Activated CD8-positive, alpha-beta memory T cell treated with anti-CD3 and anti-CD28 coated beads, Interleukin-2, amount 10 ng/mL, durations not matched to agents 7 days and 5 days (primary cell): ENCODE measurements around the gene PDHA1. TPM values are rescaled to one million over a fixed set of nuclear protein-coding genes. Genes with fewer than 3 reads are reported as not detected.

Experiments used
- ATAC-seq: fragments of 150-1000 bp; cut with Tn5 transposase; one replicate; pipeline ENCODE4 v1.10.0; 2021; ENCODE audit warnings: moderate library complexity
- CTCF ChIA-PET: fragments of 350-600 bp; sonication (Branson Sonifier 250); formaldehyde crosslinking; loops from one replicate; lab custom pipeline; 2021; ENCODE audit warnings: antibody characterized with exemption; lab: Charles Lee
- DNase-seq: peaks from one replicate; pipeline ENCODE4 v3.0.0-alpha.2; 2020
- H3K27ac Mint-ChIP-seq: one replicate; pipeline ENCODE4 v1.8.0; 2021; ENCODE audit warnings: mild to moderate bottlenecking, mixed read lengths
- H3K27me3 Mint-ChIP-seq: one replicate; pipeline ENCODE4 v1.8.0; 2021; ENCODE audit warnings: mixed read lengths
- H3K36me3 Mint-ChIP-seq: one replicate; pipeline ENCODE4 v1.8.0; 2021; ENCODE audit warnings: mild to moderate bottlenecking, mixed read lengths
- H3K4me1 Mint-ChIP-seq: one replicate; pipeline ENCODE4 v1.8.0; 2021; ENCODE audit warnings: mixed read lengths
- H3K4me3 Mint-ChIP-seq: one replicate; pipeline ENCODE4 v1.8.0; 2021; ENCODE audit warnings: mild to moderate bottlenecking, moderate library complexity, mixed read lengths
- H3K9me3 Mint-ChIP-seq: one replicate; pipeline ENCODE4 v1.8.0; 2022; ENCODE audit warnings: low read depth, mixed read lengths
- total RNA-seq, 2 experiments: library from RNA; stranded (reverse); gene quantifications; one replicate each; pipeline ENCODE4 v1.2.3, GENCODE V29; 2021

Gene PDHA1
- total RNA-seq, 2 experiments from 2014 or later: 162 to 180 TPM

GRCh38 chrX:19354625-19355024 is 10.9 kb downstream of the PDHA1 start:
- no peak for ATAC-seq
- H3K36me3 Mint-ChIP-seq: peaks cover 54% of the 10 kb centered on the region
- no peak for DNase-seq
- CTCF ChIA-PET: no interaction called here
- H3K4me1 Mint-ChIP-seq: peaks cover 20% of the 10 kb centered on the region
- no peak overlapping the region for H3K27ac Mint-ChIP-seq
- H3K27me3 Mint-ChIP-seq: no peaks in the 10 kb centered on the region
- no peaks in the 10 kb centered on the region for H3K9me3 Mint-ChIP-seq
- no peak overlapping the region for H3K4me3 Mint-ChIP-seq

- Mint-ChIP-seq H3K27me3 (no peaks in the 10 kb centered on the region), H3K9me3 (no peaks in the 10 kb centered on the region), H3K36me3 (peaks cover 32% of the 10 kb centered on the region), H3K4me1 (no peaks in the 10 kb centered on the region), H3K4me3 (no peak overlapping the region), H3K27ac (no peak overlapping the region)
- CTCF ChIA-PET: no interaction called here
- DNase-seq: no peak
- no peak for ATAC-seq
Measured at GRCh38 chrX:19358521-19358920, 14.8 kb downstream of the PDHA1 start.

- H3K27ac Mint-ChIP-seq: no peak overlapping the region
- no peaks in the 10 kb centered on the region for H3K27me3 Mint-ChIP-seq
- H3K36me3 Mint-ChIP-seq: peaks cover 32% of the 10 kb centered on the region
- no peak overlapping the region for H3K4me3 Mint-ChIP-seq
- no peaks in the 10 kb centered on the region for H3K9me3 Mint-ChIP-seq
- DNase-seq: no peak
- no peak for ATAC-seq
- H3K4me1 Mint-ChIP-seq: no peaks in the 10 kb centered on the region
- CTCF ChIA-PET: interaction anchor here (1.0 kb wide), 1 partner anchor 12 kb away, joined by 3 read pairs; no protein-coding TSS in a partner anchor
Measured at GRCh38 chrX:19360903-19361302, 17.2 kb downstream of the PDHA1 start.

GRCh38 chrX:19361701-19362100 is 18.0 kb downstream of the PDHA1 start:
- H3K36me3 Mint-ChIP-seq: peaks cover 33% of the 10 kb centered on the region
- H3K27me3 Mint-ChIP-seq: no peaks in the 10 kb centered on the region
- ATAC-seq (no peak), DNase-seq (no peak)
- H3K27ac Mint-ChIP-seq: no peak overlapping the region
- no peak overlapping the region for H3K4me3 Mint-ChIP-seq
- H3K9me3 Mint-ChIP-seq: peaks cover 3% of the 10 kb centered on the region
- H3K4me1 Mint-ChIP-seq: no peaks in the 10 kb centered on the region
- CTCF ChIA-PET: interaction anchor here (1.0 kb wide), 1 partner anchor 11 kb away, joined by 3 read pairs; no protein-coding TSS in a partner anchor

- H3K27me3 Mint-ChIP-seq: no peaks in the 10 kb centered on the region
- ATAC-seq (no peak), DNase-seq (no peak)
- CTCF ChIA-PET: no interaction called here
- H3K4me1 Mint-ChIP-seq: peaks cover 8% of the 10 kb centered on the region
- no peak overlapping the region for H3K4me3 Mint-ChIP-seq
- peaks cover 18% of the 10 kb centered on the region for H3K36me3 Mint-ChIP-seq
- no peak overlapping the region for H3K27ac Mint-ChIP-seq
- peaks cover 3% of the 10 kb centered on the region for H3K9me3 Mint-ChIP-seq
Measured at GRCh38 chrX:19368576-19368975, 24.8 kb downstream of the PDHA1 start.

GRCh38 chrX:19370061-19370460 is 26.3 kb downstream of the PDHA1 start:
- H3K36me3 Mint-ChIP-seq: peaks cover 15% of the 10 kb centered on the region
- CTCF ChIA-PET: no interaction called here
- peaks cover 8% of the 10 kb centered on the region for H3K4me1 Mint-ChIP-seq
- H3K27ac Mint-ChIP-seq: no peak overlapping the region
- ATAC-seq (no peak), DNase-seq (no peak)
- no peaks in the 10 kb centered on the region for H3K27me3 Mint-ChIP-seq
- H3K4me3 Mint-ChIP-seq: no peak overlapping the region
- H3K9me3 Mint-ChIP-seq: peaks cover 3% of the 10 kb centered on the region

GRCh38 chrX:19372170-19372546 is 28.4 kb downstream of the PDHA1 start:
- Mint-ChIP-seq H3K9me3 (no peaks in the 10 kb centered on the region), H3K4me1 (peaks cover 8% of the 10 kb centered on the region), H3K4me3 (peak overlapping the region; percentile 67), H3K36me3 (no peaks in the 10 kb centered on the region), H3K27me3 (no peaks in the 10 kb centered on the region), H3K27ac (peak overlapping the region; percentile 7)
- peak; percentile 74 for DNase-seq
- CTCF ChIA-PET: interaction anchor here (0.7 to 2.5 kb wide), 11 partner anchors 11 to 691 kb away, joined by 3 to 16 read pairs (median 4); no protein-coding TSS in a partner anchor
- peak; percentile 89 for ATAC-seq

GRCh38 chrX:19372547-19373331 is 29.0 kb downstream of the PDHA1 start:
- no peak for DNase-seq
- no peaks in the 10 kb centered on the region for H3K36me3 Mint-ChIP-seq
- H3K4me1 Mint-ChIP-seq: peaks cover 8% of the 10 kb centered on the region
- ATAC-seq: peak; percentile 48
- peak overlapping the region; percentile 28 for H3K27ac Mint-ChIP-seq
- CTCF ChIA-PET: interaction anchor here (0.7 to 2.5 kb wide), 11 partner anchors 10 to 691 kb away, joined by 3 to 16 read pairs (median 4); no protein-coding TSS in a partner anchor
- no peaks in the 10 kb centered on the region for H3K9me3 Mint-ChIP-seq
- no peaks in the 10 kb centered on the region for H3K27me3 Mint-ChIP-seq
- peak overlapping the region; percentile 67 for H3K4me3 Mint-ChIP-seq

GRCh38 chrX:19373351-19373891 is 29.7 kb downstream of the PDHA1 start:
- no peak for ATAC-seq
- Mint-ChIP-seq H3K27me3 (no peaks in the 10 kb centered on the region), H3K36me3 (no peaks in the 10 kb centered on the region), H3K27ac (no peak overlapping the region), H3K9me3 (no peaks in the 10 kb centered on the region), H3K4me1 (peaks cover 8% of the 10 kb centered on the region), H3K4me3 (no peak overlapping the region)
- CTCF ChIA-PET: interaction anchor here (2.5 kb wide), 1 partner anchor 9 kb away, joined by 16 read pairs; no protein-coding TSS in a partner anchor
- DNase-seq: no peak

GRCh38 chrX:19375546-19375945 is 31.8 kb downstream of the PDHA1 start:
- DNase-seq (no peak), ATAC-seq (no peak)
- Mint-ChIP-seq H3K4me1 (peaks cover 8% of the 10 kb centered on the region), H3K36me3 (no peaks in the 10 kb centered on the region), H3K27ac (no peak overlapping the region), H3K9me3 (no peaks in the 10 kb centered on the region), H3K27me3 (no peaks in the 10 kb centered on the region), H3K4me3 (no peak overlapping the region)
- CTCF ChIA-PET: no interaction called here

- CTCF ChIA-PET: no interaction called here
- ATAC-seq: no peak
Measured at GRCh38 chrX:19377799-19378198, 34.1 kb downstream of the PDHA1 start.

GRCh38 chrX:19381326-19381725 is 37.6 kb downstream of the PDHA1 start:
- Mint-ChIP-seq H3K36me3 (no peaks in the 10 kb centered on the region), H3K27me3 (peaks cover 5% of the 10 kb centered on the region), H3K4me3 (no peak overlapping the region), H3K9me3 (no peaks in the 10 kb centered on the region), H3K4me1 (peaks cover 2% of the 10 kb centered on the region), H3K27ac (no peak overlapping the region)
- CTCF ChIA-PET: no interaction called here
- DNase-seq (no peak), ATAC-seq (no peak)

More at GRCh38 chrX:19377799-19378198, 34.1 kb downstream of the PDHA1 start:
- Mint-ChIP-seq H3K4me3 (no peak overlapping the region), H3K4me1 (peaks cover under 1% of the 10 kb centered on the region), H3K27me3 (no peaks in the 10 kb centered on the region), H3K9me3 (no peaks in the 10 kb centered on the region), H3K36me3 (no peaks in the 10 kb centered on the region), H3K27ac (no peak overlapping the region)
- no peak for DNase-seq

- ATAC-seq (peak; percentile 47), DNase-seq (peak; percentile 72)
- Mint-ChIP-seq H3K36me3 (no peaks in the 10 kb centered on the region), H3K4me3 (no peak overlapping the region), H3K9me3 (no peaks in the 10 kb centered on the region), H3K4me1 (peaks cover 2% of the 10 kb centered on the region), H3K27me3 (peaks cover 5% of the 10 kb centered on the region), H3K27ac (no peak overlapping the region)
- CTCF ChIA-PET: interaction anchor here (0.8 to 2.1 kb wide), 2 partner anchors 10 to 154 kb away, joined by 3 to 16 read pairs; no protein-coding TSS in a partner anchor
Measured at GRCh38 chrX:19382555-19383145, 38.9 kb downstream of the PDHA1 start.
